Measurements from ENCODE around the gene ATG16L1.

DNA sequence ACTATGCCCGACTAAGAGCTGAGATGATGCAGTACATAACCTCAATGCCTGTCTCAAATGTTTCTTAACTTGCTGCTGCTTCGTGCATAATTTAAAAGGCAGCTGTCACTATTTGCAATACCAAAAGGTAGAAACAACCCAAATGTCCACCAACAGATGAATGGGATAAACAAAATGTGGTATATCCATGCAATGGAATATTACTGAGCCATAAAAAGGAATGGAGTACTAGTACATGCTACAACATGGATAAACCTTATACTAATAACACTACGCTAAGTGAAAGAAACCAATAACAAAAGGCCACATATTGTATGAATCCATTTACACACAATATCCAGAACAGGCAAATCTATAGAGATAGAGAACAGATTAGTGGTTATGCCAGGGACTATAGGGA is 89.8 kb downstream of the ATG16L1 start:
- TF ChIP-seq, protein P1, sequence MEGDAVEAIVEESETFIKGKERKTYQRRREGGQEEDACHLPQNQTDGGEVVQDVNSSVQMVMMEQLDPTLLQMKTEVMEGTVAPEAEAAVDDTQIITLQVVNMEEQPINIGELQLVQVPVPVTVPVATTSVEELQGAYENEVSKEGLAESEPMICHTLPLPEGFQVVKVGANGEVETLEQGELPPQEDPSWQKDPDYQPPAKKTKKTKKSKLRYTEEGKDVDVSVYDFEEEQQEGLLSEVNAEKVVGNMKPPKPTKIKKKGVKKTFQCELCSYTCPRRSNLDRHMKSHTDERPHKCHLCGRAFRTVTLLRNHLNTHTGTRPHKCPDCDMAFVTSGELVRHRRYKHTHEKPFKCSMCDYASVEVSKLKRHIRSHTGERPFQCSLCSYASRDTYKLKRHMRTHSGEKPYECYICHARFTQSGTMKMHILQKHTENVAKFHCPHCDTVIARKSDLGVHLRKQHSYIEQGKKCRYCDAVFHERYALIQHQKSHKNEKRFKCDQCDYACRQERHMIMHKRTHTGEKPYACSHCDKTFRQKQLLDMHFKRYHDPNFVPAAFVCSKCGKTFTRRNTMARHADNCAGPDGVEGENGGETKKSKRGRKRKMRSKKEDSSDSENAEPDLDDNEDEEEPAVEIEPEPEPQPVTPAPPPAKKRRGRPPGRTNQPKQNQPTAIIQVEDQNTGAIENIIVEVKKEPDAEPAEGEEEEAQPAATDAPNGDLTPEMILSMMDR (IDR thresholded peaks at IDR 0.05; ENCODE audit: poor library complexity, severe bottlenecking) = no peak
- TF ChIP-seq MXI1 (conservative IDR thresholded peaks at IDR 0.05; ENCODE audit: poor library complexity, severe bottlenecking) = no peak
- TF ChIP-seq, protein P2, sequence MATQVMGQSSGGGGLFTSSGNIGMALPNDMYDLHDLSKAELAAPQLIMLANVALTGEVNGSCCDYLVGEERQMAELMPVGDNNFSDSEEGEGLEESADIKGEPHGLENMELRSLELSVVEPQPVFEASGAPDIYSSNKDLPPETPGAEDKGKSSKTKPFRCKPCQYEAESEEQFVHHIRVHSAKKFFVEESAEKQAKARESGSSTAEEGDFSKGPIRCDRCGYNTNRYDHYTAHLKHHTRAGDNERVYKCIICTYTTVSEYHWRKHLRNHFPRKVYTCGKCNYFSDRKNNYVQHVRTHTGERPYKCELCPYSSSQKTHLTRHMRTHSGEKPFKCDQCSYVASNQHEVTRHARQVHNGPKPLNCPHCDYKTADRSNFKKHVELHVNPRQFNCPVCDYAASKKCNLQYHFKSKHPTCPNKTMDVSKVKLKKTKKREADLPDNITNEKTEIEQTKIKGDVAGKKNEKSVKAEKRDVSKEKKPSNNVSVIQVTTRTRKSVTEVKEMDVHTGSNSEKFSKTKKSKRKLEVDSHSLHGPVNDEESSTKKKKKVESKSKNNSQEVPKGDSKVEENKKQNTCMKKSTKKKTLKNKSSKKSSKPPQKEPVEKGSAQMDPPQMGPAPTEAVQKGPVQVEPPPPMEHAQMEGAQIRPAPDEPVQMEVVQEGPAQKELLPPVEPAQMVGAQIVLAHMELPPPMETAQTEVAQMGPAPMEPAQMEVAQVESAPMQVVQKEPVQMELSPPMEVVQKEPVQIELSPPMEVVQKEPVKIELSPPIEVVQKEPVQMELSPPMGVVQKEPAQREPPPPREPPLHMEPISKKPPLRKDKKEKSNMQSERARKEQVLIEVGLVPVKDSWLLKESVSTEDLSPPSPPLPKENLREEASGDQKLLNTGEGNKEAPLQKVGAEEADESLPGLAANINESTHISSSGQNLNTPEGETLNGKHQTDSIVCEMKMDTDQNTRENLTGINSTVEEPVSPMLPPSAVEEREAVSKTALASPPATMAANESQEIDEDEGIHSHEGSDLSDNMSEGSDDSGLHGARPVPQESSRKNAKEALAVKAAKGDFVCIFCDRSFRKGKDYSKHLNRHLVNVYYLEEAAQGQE (IDR thresholded peaks at IDR 0.05; ENCODE audit: borderline replicate concordance) = no peak
- no peak for TF ChIP-seq POLR2AphosphoS5 (IDR thresholded peaks at IDR 0.05)
